Measurements from ENCODE around the gene DUOXA1.

DUOXA1 gene

GRCh38 chr15:45130291-45131000, 767 bp upstream of the DUOXA1 start:
- DNase-seq: no peak

- DNase-seq: no peak
Measured at GRCh38 chr15:45128971-45129639, 574 bp downstream of the DUOXA1 start.

GRCh38 chr15:45126535-45127158, 3.0 kb downstream of the DUOXA1 start:
- DNase-seq: peak; percentile 48 to 50

GRCh38 chr15:45123397-45123796, 6.3 kb downstream of the DUOXA1 start:
- no peak for DNase-seq

- DNase-seq: no peak
Measured at GRCh38 chr15:45122719-45123118, 7.0 kb downstream of the DUOXA1 start.

- peak; percentile 77 to 92 for DNase-seq
Measured at GRCh38 chr15:45121706-45122417, 7.8 kb downstream of the DUOXA1 start.

GRCh38 chr15:45121020-45121419, 8.7 kb downstream of the DUOXA1 start:
- no peak for DNase-seq

GRCh38 chr15:45120081-45120972, 9.4 kb downstream of the DUOXA1 start:
- no peak for DNase-seq

GRCh38 chr15:45118996-45119395, 10.7 kb downstream of the DUOXA1 start:
- no peak for DNase-seq

- peak; percentile 88 to 89 for DNase-seq
Measured at GRCh38 chr15:45118131-45118588, 11.5 kb downstream of the DUOXA1 start.

- DNase-seq: no peak
Measured at GRCh38 chr15:45117308-45118130, 12.2 kb downstream of the DUOXA1 start.

- DNase-seq: no peak
Measured at GRCh38 chr15:45116482-45117307, 13.0 kb downstream of the DUOXA1 start.

- no peak for DNase-seq
Measured at GRCh38 chr15:45116006-45116481, 13.6 kb downstream of the DUOXA1 start.

- no peak for DNase-seq
Measured at GRCh38 chr15:45115312-45115820, 14.3 kb downstream of the DUOXA1 start.

GRCh38 chr15:45114751-45115085, 15.0 kb downstream of the DUOXA1 start:
- DNase-seq: no peak

GRCh38 chr15:45114076-45114750, 15.5 kb downstream of the DUOXA1 start, which contains the start of the genes DUOX2 and DUOXA2:
TSS of gene DUOX2 (minus strand) at chr15:45114172. CDS start at chr15:45113411, 761 bp downstream.
TSS of gene DUOXA2 (plus strand) at chr15:45114326. CDS start at chr15:45114606, 280 bp downstream.
- no peak for DNase-seq

- no peak for DNase-seq
Measured at GRCh38 chr15:45113380-45113990, 16.2 kb downstream of the DUOXA1 start.

GRCh38 chr15:45112591-45113379, 16.9 kb downstream of the DUOXA1 start:
- DNase-seq: no peak

All from inflammatory macrophage (primary cell).